Measurements from ENCODE around the gene PFKM. TPM values are rescaled to one million over a fixed set of nuclear protein-coding genes. Genes with fewer than 3 reads are reported as not detected.
A peak's percentile ranks its signal among the peaks of the same experiment; 100 is the strongest.

Gene PFKM
- total RNA-seq, 1 donor from 2014 or later = 119 TPM

DNA sequence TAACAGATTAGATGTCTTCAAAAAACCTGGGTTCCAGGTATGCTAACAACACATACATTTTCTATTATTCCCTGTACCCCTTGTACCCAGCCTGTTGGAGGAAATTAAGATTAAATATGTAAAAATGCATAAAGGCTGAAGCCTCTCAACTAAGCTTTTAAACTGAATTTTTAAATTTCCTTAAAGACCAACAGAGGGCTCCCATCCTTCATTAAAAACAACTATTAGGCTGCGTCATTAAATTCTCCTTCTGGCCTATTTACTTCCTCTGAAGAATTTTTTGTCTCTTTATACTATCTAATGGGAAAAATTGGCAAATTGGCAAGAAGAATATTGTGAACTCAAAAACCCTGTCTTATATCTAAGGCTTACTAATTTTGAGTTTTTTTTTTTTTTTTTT lies 35.1 kb upstream of the PFKM start:
- Mint-ChIP-seq H3K27ac (no peak overlapping the region), H3K4me3 (no peak overlapping the region), H3K9me3 (no peaks in the 10 kb centered on the region), H3K4me1 (ENCODE audit: unreplicated experiment) (no peaks in the 10 kb centered on the region), H3K27me3 (no peaks in the 10 kb centered on the region), H3K36me3 (peaks cover 18% of the 10 kb centered on the region)
- no peak for DNase-seq (ENCODE audit: extremely low spot score, unreplicated experiment)
- TF ChIP-seq, protein P1, sequence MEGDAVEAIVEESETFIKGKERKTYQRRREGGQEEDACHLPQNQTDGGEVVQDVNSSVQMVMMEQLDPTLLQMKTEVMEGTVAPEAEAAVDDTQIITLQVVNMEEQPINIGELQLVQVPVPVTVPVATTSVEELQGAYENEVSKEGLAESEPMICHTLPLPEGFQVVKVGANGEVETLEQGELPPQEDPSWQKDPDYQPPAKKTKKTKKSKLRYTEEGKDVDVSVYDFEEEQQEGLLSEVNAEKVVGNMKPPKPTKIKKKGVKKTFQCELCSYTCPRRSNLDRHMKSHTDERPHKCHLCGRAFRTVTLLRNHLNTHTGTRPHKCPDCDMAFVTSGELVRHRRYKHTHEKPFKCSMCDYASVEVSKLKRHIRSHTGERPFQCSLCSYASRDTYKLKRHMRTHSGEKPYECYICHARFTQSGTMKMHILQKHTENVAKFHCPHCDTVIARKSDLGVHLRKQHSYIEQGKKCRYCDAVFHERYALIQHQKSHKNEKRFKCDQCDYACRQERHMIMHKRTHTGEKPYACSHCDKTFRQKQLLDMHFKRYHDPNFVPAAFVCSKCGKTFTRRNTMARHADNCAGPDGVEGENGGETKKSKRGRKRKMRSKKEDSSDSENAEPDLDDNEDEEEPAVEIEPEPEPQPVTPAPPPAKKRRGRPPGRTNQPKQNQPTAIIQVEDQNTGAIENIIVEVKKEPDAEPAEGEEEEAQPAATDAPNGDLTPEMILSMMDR (conservative IDR thresholded peaks at IDR 0.05) = peak; percentile 62

DNA sequence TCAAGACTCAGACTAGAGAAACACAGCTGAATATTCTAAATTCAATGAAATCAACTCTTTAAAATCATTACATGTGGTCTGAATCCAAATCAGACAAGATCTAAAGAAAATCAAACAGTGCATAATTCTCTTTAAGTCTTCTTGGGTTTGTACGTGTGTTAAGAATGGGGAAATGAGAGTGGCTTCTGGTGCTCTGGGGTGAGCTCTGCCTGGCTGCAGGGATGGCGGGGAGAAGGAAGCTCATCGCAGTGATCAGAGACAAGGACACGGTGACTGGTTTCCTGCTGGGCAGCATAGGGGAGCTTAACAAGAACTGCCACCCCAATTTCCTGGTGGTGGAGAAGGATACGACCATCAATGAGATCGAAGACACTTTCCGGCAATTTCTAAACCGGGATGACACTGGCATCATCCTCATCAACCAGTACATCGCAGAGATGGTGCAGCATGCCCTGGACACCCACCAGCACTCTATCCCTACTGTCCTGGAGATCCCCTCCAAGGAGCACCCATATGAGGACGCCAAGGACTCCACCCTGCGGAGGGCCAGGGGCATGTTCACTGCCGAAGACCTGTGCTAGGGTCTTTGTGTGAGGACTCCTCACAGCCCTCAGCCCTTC lies 34.2 kb upstream of the PFKM start:
- Mint-ChIP-seq H3K27ac (no peak overlapping the region), H3K27me3 (no peaks in the 10 kb centered on the region), H3K9me3 (no peaks in the 10 kb centered on the region), H3K4me3 (no peak overlapping the region), H3K36me3 (peaks cover 17% of the 10 kb centered on the region), H3K4me1 (ENCODE audit: unreplicated experiment) (no peaks in the 10 kb centered on the region)
- no peak for DNase-seq (ENCODE audit: extremely low spot score, unreplicated experiment)
- TF ChIP-seq, protein P1 (conservative IDR thresholded peaks at IDR 0.05) = no peak

DNA sequence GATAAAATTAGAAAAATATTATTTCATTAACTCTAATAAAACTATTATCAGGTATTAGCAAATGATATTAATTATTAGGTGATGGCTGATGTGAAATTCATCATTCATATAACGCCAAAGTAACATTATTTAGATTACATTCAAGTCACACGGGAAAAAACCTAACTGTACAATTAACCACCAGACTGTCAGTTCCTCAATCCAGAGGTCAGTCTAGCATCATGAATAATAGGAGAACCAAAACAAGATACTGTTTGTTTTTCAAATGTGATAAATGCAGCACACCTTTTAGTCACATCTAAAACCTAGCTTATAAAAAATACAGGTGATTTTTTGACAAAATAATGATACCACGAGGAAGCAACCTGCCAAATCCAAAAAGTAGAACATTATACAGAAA lies 32.8 kb upstream of the PFKM start:
- DNase-seq (ENCODE audit: extremely low spot score, unreplicated experiment) = no peak
- H3K27ac Mint-ChIP-seq = no peak overlapping the region
- H3K36me3 Mint-ChIP-seq = peaks cover 8% of the 10 kb centered on the region
- H3K27me3 Mint-ChIP-seq = no peaks in the 10 kb centered on the region
- no peaks in the 10 kb centered on the region for H3K9me3 Mint-ChIP-seq
- no peaks in the 10 kb centered on the region for H3K4me1 Mint-ChIP-seq (ENCODE audit: unreplicated experiment)
- TF ChIP-seq, protein P1 (conservative IDR thresholded peaks at IDR 0.05) = no peak
- no peak overlapping the region for H3K4me3 Mint-ChIP-seq

DNA sequence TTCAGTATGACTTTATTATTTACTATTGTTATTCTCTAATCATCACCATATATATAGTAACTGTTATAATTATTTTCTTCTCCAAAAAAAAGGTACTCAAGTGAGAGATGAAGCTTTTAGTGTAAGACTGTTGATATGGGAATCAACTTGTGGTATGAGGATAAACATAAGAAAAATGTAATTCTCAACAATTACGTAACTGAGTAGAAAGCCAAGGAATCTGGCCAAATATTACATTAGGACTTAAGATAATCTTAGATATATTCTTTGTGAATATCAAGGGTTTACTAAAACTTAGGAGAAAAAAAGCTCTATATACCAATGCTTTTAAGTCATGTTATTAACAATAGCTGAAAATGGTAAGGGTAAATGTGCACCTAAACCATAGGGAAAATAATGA lies 26.6 kb upstream of the PFKM start:
- no peaks in the 10 kb centered on the region for H3K27me3 Mint-ChIP-seq
- no peaks in the 10 kb centered on the region for H3K9me3 Mint-ChIP-seq
- no peak overlapping the region for H3K4me3 Mint-ChIP-seq
- no peak for DNase-seq (ENCODE audit: extremely low spot score, unreplicated experiment)
- TF ChIP-seq, protein P1 (conservative IDR thresholded peaks at IDR 0.05) = no peak
- no peak overlapping the region for H3K27ac Mint-ChIP-seq
- no peaks in the 10 kb centered on the region for H3K4me1 Mint-ChIP-seq (ENCODE audit: unreplicated experiment)
- H3K36me3 Mint-ChIP-seq = peaks cover 11% of the 10 kb centered on the region

DNA sequence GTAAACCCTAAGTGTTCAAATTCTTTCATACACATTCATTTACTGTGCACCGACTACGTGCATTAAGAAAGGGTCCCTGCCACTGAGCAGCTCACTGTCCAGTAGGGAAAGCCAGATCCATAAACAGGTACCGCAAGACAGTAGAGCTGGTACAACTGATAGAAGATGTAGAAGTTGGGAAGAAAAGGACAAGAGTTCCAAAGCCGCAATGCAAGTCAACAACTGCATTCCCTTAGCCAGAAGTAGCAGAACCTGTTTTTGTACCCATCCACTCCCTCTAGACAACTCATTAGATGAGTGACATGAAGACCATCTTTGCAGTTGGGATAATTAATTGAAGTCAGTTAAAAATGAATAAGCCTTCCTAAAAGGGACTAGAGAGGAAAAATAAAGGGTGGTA lies 14.6 kb upstream of the PFKM start:
- no peaks in the 10 kb centered on the region for H3K36me3 Mint-ChIP-seq
- H3K27me3 Mint-ChIP-seq = peaks cover 3% of the 10 kb centered on the region
- DNase-seq (ENCODE audit: extremely low spot score, unreplicated experiment) = no peak
- H3K27ac Mint-ChIP-seq = peak overlapping the region; percentile 94
- peaks cover 17% of the 10 kb centered on the region for H3K4me1 Mint-ChIP-seq (ENCODE audit: unreplicated experiment)
- H3K4me3 Mint-ChIP-seq = peak overlapping the region; percentile 92
- no peaks in the 10 kb centered on the region for H3K9me3 Mint-ChIP-seq
- TF ChIP-seq, protein P1 (conservative IDR thresholded peaks at IDR 0.05) = no peak

All from type B pancreatic cell (in vitro differentiated cells).